HG02763 (cell line): Measurements from ENCODE around the gene PRKG1.

Source experiments
- ATAC-seq: cut with Tn5 transposase; IDR thresholded peaks from one replicate; pipeline ENCODE4 v1.9.1; 2021; ENCODE audit warnings: mild to moderate bottlenecking, moderate library complexity; ENCODE audit not compliant: unreplicated experiment

Gene PRKG1

GRCh38 chr10:52063159-52063558, 988.9 kb downstream of the PRKG1 start:
- no peak for ATAC-seq

DNA sequence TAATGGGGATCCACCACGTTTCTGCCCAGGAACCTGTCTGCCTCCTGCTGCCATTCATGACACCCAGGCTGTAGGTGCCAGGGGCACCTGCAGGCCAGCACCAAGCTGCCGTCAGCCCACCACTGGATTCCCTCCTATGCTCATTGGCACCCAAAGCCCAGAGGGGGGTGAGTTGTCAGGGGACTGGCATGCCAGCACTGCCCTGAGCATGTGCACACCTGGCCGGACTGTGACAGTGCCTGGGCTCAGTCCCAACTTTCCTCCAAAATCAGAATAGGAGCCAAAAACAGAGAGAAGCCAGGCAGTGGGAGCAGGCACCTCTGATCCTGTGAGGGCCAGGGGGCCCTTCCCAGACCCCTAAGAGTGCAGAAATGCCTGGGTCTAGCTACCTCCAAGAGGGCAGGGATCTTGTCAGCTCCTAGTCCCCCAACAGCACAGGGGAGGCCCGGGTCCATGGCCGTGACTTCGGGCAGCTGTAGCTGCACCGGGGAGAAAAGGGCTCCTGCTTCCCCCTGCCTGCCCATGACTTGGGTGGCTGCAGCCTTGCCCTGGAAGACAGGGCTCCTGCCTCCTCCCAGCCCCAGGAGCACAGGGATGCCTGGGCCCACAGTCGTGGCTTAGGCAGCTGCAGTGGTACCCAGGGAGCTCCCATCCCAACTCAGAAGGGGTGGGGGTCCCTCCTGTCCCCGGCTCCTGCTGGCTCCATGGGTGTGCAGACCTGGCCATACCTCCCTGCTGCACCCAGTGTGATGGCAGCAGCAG, 990.0 kb downstream of the PRKG1 start:
- ATAC-seq, result no peak

GRCh38 chr10:52066383-52066782, 992.1 kb downstream of the PRKG1 start:
- no peak for ATAC-seq

DNA sequence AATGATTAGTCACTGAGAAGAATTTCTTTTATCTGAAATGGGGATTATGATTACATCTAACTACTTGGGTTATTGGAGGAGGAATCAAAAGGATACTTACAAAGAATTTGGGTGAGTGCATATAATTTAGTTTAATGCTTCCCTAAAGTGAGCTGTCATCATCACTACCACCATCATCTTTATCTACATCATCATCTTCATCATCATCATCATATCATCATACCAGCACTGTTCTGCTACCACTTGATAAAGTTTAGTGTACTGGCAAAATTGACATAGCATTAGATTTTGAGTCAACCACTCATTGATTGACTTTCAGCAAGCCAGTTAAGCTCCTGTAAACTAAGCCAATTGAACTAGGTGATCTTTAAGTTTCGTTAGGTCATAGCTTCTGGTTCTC, 994.2 kb downstream of the PRKG1 start:
- ATAC-seq, result no peak

DNA sequence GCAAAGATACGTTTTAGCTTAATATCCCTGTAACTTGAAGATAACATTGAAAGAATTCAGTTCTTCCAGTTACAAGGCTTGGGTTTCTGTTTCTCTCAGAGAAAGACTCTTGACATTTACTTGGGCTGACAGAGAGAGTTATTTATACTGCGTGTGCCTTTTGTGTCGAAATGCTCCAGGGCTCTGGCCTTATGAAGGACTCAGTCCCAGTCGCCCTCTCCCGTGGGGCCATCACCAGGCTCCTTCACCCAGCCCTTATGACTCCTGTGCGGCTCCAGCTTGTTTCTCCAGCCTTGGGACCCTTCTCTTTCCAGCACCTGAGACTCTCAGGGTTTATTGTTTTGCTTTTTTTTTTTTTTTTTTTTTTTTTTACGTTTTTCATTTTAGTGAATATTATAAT, 997.5 kb downstream of the PRKG1 start:
- no peak for ATAC-seq

- no peak for ATAC-seq
Observed at GRCh38 chr10:52074505-52075026, 1000.3 kb downstream of the PRKG1 start.

GRCh38 chr10:52077814-52078213, 1003.5 kb downstream of the PRKG1 start:
- ATAC-seq, result no peak

- ATAC-seq, result no peak
Observed at GRCh38 chr10:52078397-52078937, 1004.2 kb downstream of the PRKG1 start.

GRCh38 chr10:52082307-52082706, 1008.0 kb downstream of the PRKG1 start:
- no peak for ATAC-seq

DNA sequence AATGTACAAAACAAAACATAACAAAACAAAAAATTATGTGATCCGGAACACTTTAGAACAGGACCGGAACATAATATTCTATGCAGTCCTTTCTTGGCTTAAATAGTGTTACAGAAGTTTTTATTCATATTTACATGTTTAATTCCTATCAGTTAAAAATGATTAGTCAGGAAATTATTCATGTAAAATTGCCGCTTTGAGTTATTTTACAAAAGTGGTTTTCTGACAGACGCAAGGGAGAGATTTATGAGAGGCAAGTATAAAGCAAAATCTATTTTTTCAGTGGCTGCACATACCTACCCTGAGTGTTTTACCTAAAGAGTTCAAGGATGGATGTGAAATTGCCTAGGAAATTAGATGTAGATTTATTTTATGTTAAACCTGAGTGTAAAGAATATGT, 1009.1 kb downstream of the PRKG1 start:
- ATAC-seq, result no peak

GRCh38 chr10:52092390-52092789, 1018.1 kb downstream of the PRKG1 start:
- no peak for ATAC-seq

DNA sequence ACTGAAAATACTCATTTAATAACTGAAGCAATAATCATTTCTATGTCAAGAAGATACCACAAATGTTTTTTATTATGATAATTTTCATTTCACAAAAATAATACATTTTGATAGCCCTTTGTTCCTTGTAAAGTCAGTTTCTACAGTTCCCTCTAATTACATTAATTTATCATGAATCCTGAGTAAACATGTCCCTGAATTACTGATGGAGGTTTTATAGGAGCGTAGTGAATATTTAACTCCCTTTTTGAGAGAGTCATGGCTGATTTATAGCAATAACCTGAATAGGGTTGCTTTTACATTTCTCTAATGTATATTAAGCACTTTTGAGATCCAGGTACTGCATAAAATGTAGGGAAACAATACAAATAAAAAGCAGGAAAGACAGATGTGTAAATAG, 1023.8 kb downstream of the PRKG1 start:
- ATAC-seq, result no peak

- no peak for ATAC-seq
Observed at GRCh38 chr10:52099026-52099600, 1024.8 kb downstream of the PRKG1 start.

DNA sequence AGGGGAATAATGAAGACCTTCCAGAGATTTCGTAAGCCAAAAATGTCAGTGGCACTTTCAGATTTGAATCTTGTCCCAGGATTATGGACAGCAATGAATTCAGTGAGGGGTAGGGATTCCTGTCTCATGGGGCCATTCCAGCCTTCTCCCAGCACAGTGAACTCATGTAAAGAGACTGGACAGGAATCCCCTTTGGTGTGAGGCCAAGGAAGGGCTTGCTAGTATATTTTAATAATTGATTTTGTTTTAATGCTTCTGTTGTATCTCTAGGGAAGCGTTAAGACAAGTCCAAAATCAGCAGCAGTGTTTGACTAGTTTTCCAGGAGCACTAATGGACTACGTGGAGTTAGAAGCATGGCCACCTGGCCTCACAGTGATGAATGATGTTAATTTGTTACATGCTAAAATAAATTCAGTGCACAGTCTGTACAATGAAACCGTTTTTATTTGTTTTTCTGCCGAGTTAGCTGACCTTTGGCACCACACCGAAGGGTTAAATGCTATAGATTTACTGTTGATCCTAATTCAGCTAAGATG, 1025.8 kb downstream of the PRKG1 start:
- ATAC-seq, result no peak

GRCh38 chr10:52105301-52105700, 1031.0 kb downstream of the PRKG1 start:
- ATAC-seq, result no peak

GRCh38 chr10:52106011-52106410, 1031.7 kb downstream of the PRKG1 start:
- ATAC-seq, result no peak

- no peak for ATAC-seq
Observed at GRCh38 chr10:52106899-52107298, 1032.6 kb downstream of the PRKG1 start.

DNA sequence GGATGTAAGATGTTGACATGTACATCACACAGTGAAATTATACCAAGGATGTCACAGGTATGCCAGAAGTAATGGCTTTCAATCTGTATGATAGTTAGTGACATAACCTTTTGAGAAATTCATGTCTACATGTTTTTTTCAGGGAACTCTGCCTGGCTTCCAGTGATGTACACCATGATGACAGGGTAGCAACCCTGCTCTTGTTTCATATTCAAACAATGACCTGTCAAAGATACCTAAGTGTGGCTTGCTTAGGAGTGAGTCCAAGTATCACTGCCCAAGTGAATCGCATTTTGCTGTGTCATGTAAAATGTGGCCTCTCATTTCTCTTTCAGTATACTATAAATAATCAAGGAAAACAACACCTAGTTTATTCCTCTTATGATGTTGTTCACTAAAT, 1033.9 kb downstream of the PRKG1 start:
- no peak for ATAC-seq

DNA sequence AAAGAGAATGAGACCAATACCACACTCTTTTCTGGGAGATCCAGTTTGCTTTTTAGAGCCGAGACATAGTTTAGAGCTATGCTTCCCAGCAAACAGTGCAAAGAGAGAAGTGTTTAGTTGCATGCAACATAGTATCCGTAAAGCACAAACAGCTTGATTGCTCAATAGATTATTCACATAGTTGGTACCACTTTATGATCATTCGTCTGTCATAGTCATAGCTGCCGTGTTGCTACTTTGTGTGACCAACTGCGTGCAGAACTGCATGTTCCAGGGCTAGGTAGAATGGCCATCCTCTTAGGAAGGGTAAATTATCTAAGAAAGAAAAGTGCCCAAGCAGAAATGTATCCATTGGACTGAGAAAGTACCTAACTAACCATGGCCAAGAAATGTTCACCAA, 1036.3 kb downstream of the PRKG1 start:
- no peak for ATAC-seq

- ATAC-seq, result no peak
Observed at GRCh38 chr10:52111101-52111891, 1037.0 kb downstream of the PRKG1 start.

DNA sequence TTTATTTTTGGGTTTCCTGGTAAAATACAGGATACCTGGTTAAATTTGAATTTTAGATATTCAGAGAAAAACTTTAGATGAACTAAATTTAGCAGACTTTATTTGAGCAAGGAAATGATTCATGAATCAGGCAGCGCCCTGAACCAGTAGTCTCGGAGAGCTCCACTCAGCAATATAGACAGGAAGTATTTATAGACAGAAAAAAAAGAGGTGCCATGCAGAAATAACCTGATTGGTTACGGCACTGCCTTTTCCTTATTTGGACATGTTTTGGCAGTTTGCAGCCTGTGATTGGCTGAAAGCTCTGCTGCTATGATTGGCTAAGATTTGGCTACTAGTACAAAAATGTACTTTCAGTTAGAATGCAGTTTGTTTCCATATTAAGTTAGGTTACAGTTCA, 1041.5 kb downstream of the PRKG1 start:
- ATAC-seq, result no peak
